Measurements from ENCODE around the gene IRF8.

Gene IRF8

GRCh38 chr16:85958731-85959130 lies 59.8 kb downstream of the IRF8 start:
- no peak for DNase-seq (ENCODE audit: low read depth)

GRCh38 chr16:85959686-85960085 lies 60.7 kb downstream of the IRF8 start:
- DNase-seq (ENCODE audit: low read depth): no peak

GRCh38 chr16:85960486-85961046 lies 61.6 kb downstream of the IRF8 start:
- no peak for DNase-seq (ENCODE audit: low read depth)

GRCh38 chr16:85961988-85962915 lies 63.3 kb downstream of the IRF8 start:
- no peak for DNase-seq (ENCODE audit: low read depth)

GRCh38 chr16:85963753-85964285 lies 64.9 kb downstream of the IRF8 start:
- DNase-seq (ENCODE audit: low read depth): no peak

GRCh38 chr16:85965125-85965524 lies 66.2 kb downstream of the IRF8 start:
- DNase-seq (ENCODE audit: low read depth): no peak

- no peak for DNase-seq (ENCODE audit: low read depth)
These were observed 68.1 kb downstream of the IRF8 start for GRCh38 chr16:85967111-85967510.

- DNase-seq (ENCODE audit: low read depth): no peak
These were observed 69.3 kb downstream of the IRF8 start for GRCh38 chr16:85968041-85968920.

- DNase-seq (ENCODE audit: low read depth): no peak
These were observed 70.2 kb downstream of the IRF8 start for GRCh38 chr16:85969159-85969558.

- DNase-seq (ENCODE audit: low read depth): no peak
These were observed 70.6 kb downstream of the IRF8 start for GRCh38 chr16:85969591-85969990.

GRCh38 chr16:85970016-85970733 lies 71.2 kb downstream of the IRF8 start:
- DNase-seq (ENCODE audit: low read depth): no peak

GRCh38 chr16:85970738-85971137 lies 71.8 kb downstream of the IRF8 start:
- DNase-seq (ENCODE audit: low read depth): no peak
